Pancreas (tissue), 10 donors: ENCODE measurements around the gene TMEM250. TPM values are rescaled to one million over a fixed set of nuclear protein-coding genes. Genes with fewer than 3 reads are reported as not detected.

Source experiments
- ATAC-seq, 4 donors: fragments of 200-7000 bp; cut with Tn5 transposase; one replicate each; pipeline versions ENCODE4 v1.8.0 to v1.9.1; 2020; ENCODE audit warnings: mild to moderate bottlenecking in 4 of 4, moderate library complexity in 4 of 4
- DNase-seq, 6 donors: peaks; one replicate each; pipeline ENCODE4 v3.0.0-alpha.2; 2020
- FAIRE-seq: peaks from 2 replicates; lab custom pipeline; 2012; peaks lifted over from hg19 to GRCh38; lab: Jason Lieb, UNC
- H3K27ac ChIP-seq, 4 donors: fragments of 200-600 bp; sonication (generic); 1 replicate in 3 of 4; 2 replicates in 1 of 4; pipeline versions ENCODE4 v1.5.0 to v1.8.0; 2020
- H3K27me3 ChIP-seq, 4 donors: fragments of 200-600 bp; one replicate each; pipeline ENCODE4 v1.8.0; 2021
- H3K36me3 ChIP-seq, 3 donors: fragments of 200-600 bp; sonication (generic) in 1 of 3; one replicate each; pipeline versions ENCODE4 v1.5.0 to v1.8.0; 2020 to 2021
- H3K4me1 ChIP-seq, 3 donors: fragments of 200-600 bp; one replicate each; pipeline ENCODE4 v1.8.0; 2021
- H3K4me3 ChIP-seq, 4 donors: fragments of 200-600 bp; sonication (generic) in 2 of 4; one replicate each; pipeline versions ENCODE4 v1.5.0 to v1.8.0; 2020 to 2021
- H3K9me3 ChIP-seq, 4 donors: fragments of 200-600 bp; one replicate each; pipeline ENCODE4 v1.8.0; 2021
- CTCF ChIP-seq, 4 donors: fragments of 200-600 bp; sonication (generic) in 3 of 4; IDR thresholded peaks; one replicate each; pipeline versions ENCODE4 v1.5.0 to v1.8.0; 2021; ENCODE audit warnings: antibody characterized with exemption in 4 of 4
- WGBS, 2 donors: extraction: QIAGEN DNeasy Blood & Tissue Kit; methylation state at CpG; one replicate each; pipeline ENCODE4 v1.1.7; 2013; 5-methylcytosine and 5-hydroxymethylcytosine counted together
- intact Hi-C, 3 donors: fragments of 100-400 bp; cut with DNase I; formaldehyde crosslinking; loops; one replicate each; pipeline versions ENCODE4 v1.11.1 to v1.14.2; 2022
- polyA plus RNA-seq, 2 donors: library from polyadenylated mRNA; stranded (reverse); fragments of 200-250 nt; gene quantifications; one replicate each; pipeline ENCODE4 v1.2.3, GENCODE V29; 2013
- total RNA-seq, 6 donors: library from RNA; stranded (reverse); fragmentation: NEBNext Ultra II Directional in 4 of 6; extraction: Animal tissue kit (Norgen Biotek cat#: 25700) in 4 of 6; gene quantifications; one replicate each; pipeline versions ENCODE4 v1.2.1 to v1.2.4, GENCODE V29; 2021 to 2023
- donor health status: healthy with polysubstance abuse.
- donor health status: DM: no; HTN: no; CAD: no; lungs with moderate emphysema.
- donor health status: DM: no; HTN: no; CAD: no.
- donor health status: control.
- donor health status: control.
- donor health status: Bipolar disorder and iron deficiency.
- donor health status: DM: yes; HTN: yes; CAD: no.
- donor health status: DM: no; HTN: no; CAD: no.
- donor health status: DM: no; HTN: no; CAD: no.
- donor health status: DM: yes; HTN: yes; CAD: no.

Gene TMEM250
- total and polyA plus RNA-seq, 8 donors: 8.0 to 17.8 (median 11.8) TPM

GRCh38 chr9:136090768-136091581 lies 27.7 kb downstream of the TMEM250 start:
- Histone ChIP-seq H3K9me3 (no peaks in the 10 kb centered on the region), H3K27ac (peak overlapping the region; percentile 39 to 64 (median 58)), H3K36me3 (no peaks in the 10 kb centered on the region), H3K4me3 (no peak overlapping the region), H3K4me1 (peaks cover 5 to 20% (median 11%) of the 10 kb centered on the region in 3 donors), H3K27me3 (no peaks in the 10 kb centered on the region)
- intact Hi-C loops: no loop called here
- TF ChIP-seq CTCF (IDR thresholded peaks at IDR 0.05): no peak
- FAIRE-seq: no peak
- 58 to 64% methylated on average over 19 to 22 of the region's 22 CpGs for WGBS, 2 donors
- DNase-seq: peak in 1 of 6 donors; percentile 54
- ATAC-seq: no peak

- 81 to 86% methylated on average over 9 of the region's 9 CpGs for WGBS, 2 donors
- no peaks in the 10 kb centered on the region for H3K27me3 ChIP-seq
- no peak for FAIRE-seq
- no peak for TF ChIP-seq CTCF (IDR thresholded peaks at IDR 0.05)
- no peak overlapping the region for H3K4me3 ChIP-seq
- H3K4me1 ChIP-seq: peaks cover 8 to 25% (median 11%) of the 10 kb centered on the region in 3 donors
- peak overlapping the region in 1 of 4 donors; percentile 39 for H3K27ac ChIP-seq
- intact Hi-C loops: no loop called here
- no peak for DNase-seq
- ATAC-seq: no peak
- H3K9me3 ChIP-seq: no peaks in the 10 kb centered on the region
- no peaks in the 10 kb centered on the region for H3K36me3 ChIP-seq
Measured at GRCh38 chr9:136090056-136090735, 28.5 kb downstream of the TMEM250 start.

- H3K27ac ChIP-seq: no peak overlapping the region
- intact Hi-C loops: no loop called here
- H3K36me3 ChIP-seq: no peaks in the 10 kb centered on the region
- peaks cover 8 to 25% (median 11%) of the 10 kb centered on the region in 3 donors for H3K4me1 ChIP-seq
- ATAC-seq (no peak), FAIRE-seq (no peak), DNase-seq (no peak)
- TF ChIP-seq CTCF (IDR thresholded peaks at IDR 0.05): no peak
- no peak overlapping the region for H3K4me3 ChIP-seq
- no peaks in the 10 kb centered on the region for H3K27me3 ChIP-seq
- no peaks in the 10 kb centered on the region for H3K9me3 ChIP-seq
- 30 to 38% methylated on average over 3 of the region's 3 CpGs for WGBS, 2 donors
Measured at GRCh38 chr9:136089697-136090045, 29.0 kb downstream of the TMEM250 start.

GRCh38 chr9:136088939-136089696 lies 29.6 kb downstream of the TMEM250 start:
- no peak for FAIRE-seq
- DNase-seq: peak in 3 of 6 donors; percentile 24 to 62 (median 53)
- H3K4me3 ChIP-seq: no peak overlapping the region
- H3K36me3 ChIP-seq: no peaks in the 10 kb centered on the region
- no peaks in the 10 kb centered on the region for H3K27me3 ChIP-seq
- no peak overlapping the region for H3K27ac ChIP-seq
- no peak for TF ChIP-seq CTCF (IDR thresholded peaks at IDR 0.05)
- ATAC-seq: no peak
- H3K9me3 ChIP-seq: no peaks in the 10 kb centered on the region
- intact Hi-C loops: no loop called here
- WGBS, 2 donors: 62 to 76% methylated on average over 18 to 22 of the region's 22 CpGs
- peaks cover 8 to 25% (median 11%) of the 10 kb centered on the region in 3 donors for H3K4me1 ChIP-seq
